CD4-positive, alpha-beta T cell (primary cell): ENCODE results near the gene SPATA2L. TPM values are rescaled to one million over a fixed set of nuclear protein-coding genes. Genes with fewer than 3 reads are reported as not detected.
"Not testable (repeated sequence)": the region's sequence is repeated elsewhere in the genome, so short reads cannot be mapped to it uniquely, and the experiment has no call there.

ENCODE experiments used
- ATAC-seq: fragments of 200-7000 bp; cut with Tn5 transposase; one replicate; pipeline ENCODE4 v1.10.0; 2022; ENCODE audit warnings: mild to moderate bottlenecking; ENCODE audit not compliant: poor library complexity
- CTCF ChIA-PET: fragments of 350-600 bp; sonication (Branson Sonifier 250); formaldehyde crosslinking; loops from one replicate; lab custom pipeline; 2021; ENCODE audit warnings: antibody characterized with exemption, inconsistent platforms; lab: Charles Lee
- POLR2A ChIA-PET: fragments of 350-600 bp; sonication (Branson Sonifier 250); formaldehyde crosslinking; loops from one replicate; lab custom pipeline; 2021; ENCODE audit warnings: antibody characterized with exemption, inconsistent platforms; lab: Charles Lee
- DNase-seq, 14 experiments: peaks; one replicate each; pipeline ENCODE4 v3.0.0-alpha.2; 2013 to 2020; ENCODE audit warnings: mixed read lengths in 2 of 14
- H3K27ac ChIP-seq, 2 donors: one replicate each; pipeline versions ENCODE4 v1.5.1 to v1.7.0; 2013; ENCODE audit warnings: low read length in 2 of 2, low read depth in 1 of 2, mild to moderate bottlenecking in 1 of 2
- H3K27me3 ChIP-seq, 2 experiments: 1 replicate in 1 of 2; 2 replicates in 1 of 2; pipeline versions ENCODE4 v1.6.1 to v1.7.0; 2013; ENCODE audit warnings: low read length in 2 of 2, control low read depth in 1 of 2, mild to moderate bottlenecking in 1 of 2, moderate library complexity in 1 of 2; ENCODE audit not compliant: insufficient read depth in 2 of 2, control insufficient read depth in 1 of 2
- H3K36me3 ChIP-seq: one replicate; pipeline ENCODE4 v1.6.1; 2013; ENCODE audit warnings: low read length, control low read depth; ENCODE audit not compliant: insufficient read depth
- H3K4me1 ChIP-seq: one replicate; pipeline ENCODE4 v1.6.1; 2013; ENCODE audit warnings: low read length, control low read depth; ENCODE audit not compliant: insufficient read depth
- H3K4me3 ChIP-seq: one replicate; pipeline ENCODE4 v1.5.1; 2013; ENCODE audit warnings: mild to moderate bottlenecking, low read length, moderate library complexity
- H3K9me3 ChIP-seq, 2 experiments: 1 replicate in 1 of 2; 2 replicates in 1 of 2; pipeline versions ENCODE4 v1.6.1 to v1.7.0; 2013; ENCODE audit warnings: low read length in 2 of 2, mild to moderate bottlenecking in 2 of 2, control low read depth in 1 of 2, moderate library complexity in 1 of 2; ENCODE audit not compliant: control insufficient read depth in 1 of 2, insufficient read depth in 1 of 2
- H3K27ac Mint-ChIP-seq: one replicate; pipeline ENCODE4 v1.8.0; 2020; ENCODE audit warnings: mixed read lengths
- H3K27me3 Mint-ChIP-seq: one replicate; pipeline ENCODE4 v1.8.0; 2021; ENCODE audit warnings: mixed read lengths
- H3K36me3 Mint-ChIP-seq: one replicate; pipeline ENCODE4 v1.8.0; 2021; ENCODE audit warnings: low read depth, mixed read lengths
- H3K4me1 Mint-ChIP-seq: one replicate; pipeline ENCODE4 v1.8.0; 2021; ENCODE audit warnings: low read depth, mixed read lengths
- H3K4me3 Mint-ChIP-seq: one replicate; pipeline ENCODE4 v1.8.0; 2020; ENCODE audit warnings: mild to moderate bottlenecking, mixed read lengths
- H3K9me3 Mint-ChIP-seq: one replicate; pipeline ENCODE4 v1.8.0; 2020; ENCODE audit warnings: mixed read lengths
- CTCF ChIP-seq: fragments of 200-600 bp; IDR thresholded peaks from one replicate; pipeline ENCODE4 v1.8.0; 2022; ENCODE audit warnings: antibody characterized with exemption, mild to moderate bottlenecking
- intact Hi-C, 2 experiments: fragments of 100-400 bp; cut with DNase I in 1 of 2; cut with micrococcal nuclease in 1 of 2; formaldehyde crosslinking; loops; one replicate each; pipeline versions ENCODE4 v1.15.1 to v1.9.0; 2023 to 2025; cut with DNase I, micrococcal nuclease
- total RNA-seq, 174 experiments: library from RNA in 2 of 174; stranded (reverse) in 2 of 174; gene quantifications; one replicate each; pipeline ENCODE4 v1.2.3 and lab custom pipeline; 2021 to 2026

The SPATA2L gene
- total RNA-seq, 2 experiments from 2014 or later = 26.1 to 28.3 TPM

- no peak for DNase-seq
- Mint-ChIP-seq H3K27me3 (no peaks in the 10 kb centered on the region), H3K4me1 (peaks cover 6% of the 10 kb centered on the region), H3K9me3 (no peaks in the 10 kb centered on the region), H3K36me3 (no peaks in the 10 kb centered on the region), H3K4me3 (no peak overlapping the region), H3K27ac (no peak overlapping the region)
- Histone ChIP-seq H3K27ac (no peak overlapping the region), H3K4me3 (no peak overlapping the region), H3K27me3 (no peaks in the 10 kb centered on the region), H3K4me1 (peaks cover 5% of the 10 kb centered on the region), H3K36me3 (no peaks in the 10 kb centered on the region), H3K9me3 (no peaks in the 10 kb centered on the region)
- ChIA-PET CTCF (no interaction called here), POLR2A (no interaction called here)
- intact Hi-C loops = no loop called here
- no peak for TF ChIP-seq CTCF
- ATAC-seq = no peak
These were observed 31.8 kb downstream of the SPATA2L start for GRCh38 chr16:89669755-89670154.

GRCh38 chr16:89668790-89669158 is 32.7 kb downstream of the SPATA2L start:
- intact Hi-C loops = no loop called here
- DNase-seq (no peak), ATAC-seq (no peak)
- Mint-ChIP-seq H3K9me3 (no peaks in the 10 kb centered on the region), H3K4me3 (peak overlapping the region; percentile 45), H3K27me3 (no peaks in the 10 kb centered on the region), H3K4me1 (peaks cover 6% of the 10 kb centered on the region), H3K36me3 (no peaks in the 10 kb centered on the region), H3K27ac (no peak overlapping the region)
- TF ChIP-seq CTCF = no peak
- Histone ChIP-seq H3K9me3 (no peaks in the 10 kb centered on the region), H3K27me3 (no peaks in the 10 kb centered on the region), H3K36me3 (no peaks in the 10 kb centered on the region), H3K27ac (no peak overlapping the region), H3K4me1 (peaks cover 5% of the 10 kb centered on the region), H3K4me3 (no peak overlapping the region)
- ChIA-PET CTCF (no interaction called here), POLR2A (interaction anchor here (1.0 to 1.5 kb wide), 2 partner anchors 18 to 55 kb away, joined by 3 to 4 read pairs; partner anchors contain the start of gene CDK10)

GRCh38 chr16:89667633-89668032 is 33.9 kb downstream of the SPATA2L start:
- H3K4me1 Mint-ChIP-seq = peaks cover 6% of the 10 kb centered on the region
- no peak for TF ChIP-seq CTCF
- ATAC-seq = no peak
- peaks cover 4% of the 10 kb centered on the region for H3K36me3 Mint-ChIP-seq
- H3K9me3 Mint-ChIP-seq = no peaks in the 10 kb centered on the region
- no peak for DNase-seq
- POLR2A ChIA-PET = interaction anchor here (1.0 to 1.5 kb wide), 2 partner anchors 19 to 56 kb away, joined by 3 to 4 read pairs; partner anchors contain the start of gene CDK10
- H3K36me3 ChIP-seq = peaks cover 6% of the 10 kb centered on the region
- CTCF ChIA-PET = no interaction called here
- H3K9me3 ChIP-seq = no peaks in the 10 kb centered on the region
- peaks cover 5% of the 10 kb centered on the region for H3K4me1 ChIP-seq
- H3K27me3 ChIP-seq = no peaks in the 10 kb centered on the region
- no peak overlapping the region for H3K27ac ChIP-seq
- intact Hi-C loops = no loop called here
- no peak overlapping the region for H3K4me3 ChIP-seq
- no peak overlapping the region for H3K4me3 Mint-ChIP-seq
- no peak overlapping the region for H3K27ac Mint-ChIP-seq
- no peaks in the 10 kb centered on the region for H3K27me3 Mint-ChIP-seq

- H3K27me3 ChIP-seq, H3K27me3 Mint-ChIP-seq, H3K36me3 ChIP-seq, H3K9me3 ChIP-seq, H3K4me3 Mint-ChIP-seq, H3K36me3 Mint-ChIP-seq, H3K4me1 ChIP-seq, H3K4me3 ChIP-seq, H3K27ac ChIP-seq, CTCF ChIA-PET, H3K27ac Mint-ChIP-seq, H3K4me1 Mint-ChIP-seq, POLR2A ChIA-PET, ATAC-seq, H3K9me3 Mint-ChIP-seq, DNase-seq, intact Hi-C loops: not testable (repeated sequence)
These were observed 34.5 kb downstream of the SPATA2L start for GRCh38 chr16:89667000-89667399.

GRCh38 chr16:89664238-89664637 is 37.3 kb downstream of the SPATA2L start:
- peaks cover 16% of the 10 kb centered on the region for H3K36me3 Mint-ChIP-seq
- CTCF ChIA-PET, H3K4me3 Mint-ChIP-seq, POLR2A ChIA-PET, H3K27ac Mint-ChIP-seq, H3K27me3 Mint-ChIP-seq, H3K9me3 ChIP-seq, DNase-seq, ATAC-seq, H3K4me1 Mint-ChIP-seq, intact Hi-C loops, H3K9me3 Mint-ChIP-seq, H3K27ac ChIP-seq, H3K4me3 ChIP-seq, H3K27me3 ChIP-seq: not testable (repeated sequence)
- H3K36me3 ChIP-seq = peaks cover 16% of the 10 kb centered on the region
- H3K4me1 ChIP-seq = peaks cover 11% of the 10 kb centered on the region
